H9 (cell line): Measurements from ENCODE around the gene CAMK2N2. TPM values are rescaled to one million over a fixed set of nuclear protein-coding genes. Genes with fewer than 3 reads are reported as not detected.

ENCODE experiments used
- DNase-seq: peaks from one replicate; pipeline ENCODE4 v3.0.0-alpha.2; 2017
- H2AFZ ChIP-seq: one replicate; pipeline ENCODE4 v1.6.1; 2013; ENCODE audit warnings: mild to moderate bottlenecking, low read length, control low read depth, moderate library complexity
- H2AK5ac ChIP-seq: 2 replicates; pipeline ENCODE4 v1.6.1; 2013; ENCODE audit warnings: low read length, control low read depth, mixed read lengths; ENCODE audit not compliant: insufficient read length
- H2BK120ac ChIP-seq: one replicate; pipeline ENCODE4 v1.6.1; 2013; ENCODE audit warnings: low read depth, mild to moderate bottlenecking, low read length, control low read depth, inconsistent platforms; ENCODE audit not compliant: poor library complexity, severe bottlenecking
- H2BK12ac ChIP-seq: 2 replicates; pipeline ENCODE4 v1.6.1; 2013; ENCODE audit warnings: low read length, control low read depth, mixed read lengths, low read depth; ENCODE audit not compliant: insufficient read length
- H2BK15ac ChIP-seq: 2 replicates; pipeline ENCODE4 v1.6.1; 2013; ENCODE audit warnings: low read depth, low read length, control low read depth
- H2BK20ac ChIP-seq: one replicate; pipeline ENCODE4 v1.6.1; 2013; ENCODE audit warnings: low read depth, mild to moderate bottlenecking, low read length, control low read depth, inconsistent platforms; ENCODE audit not compliant: poor library complexity, severe bottlenecking
- H2BK5ac ChIP-seq: 2 replicates; pipeline ENCODE4 v1.6.1; 2013; ENCODE audit warnings: low read length, control low read depth, mixed read lengths; ENCODE audit not compliant: insufficient read length
- H3K14ac ChIP-seq: 2 replicates; pipeline ENCODE4 v1.6.1; 2013; ENCODE audit warnings: low read length, control low read depth; ENCODE audit not compliant: insufficient read depth
- H3K18ac ChIP-seq: 2 replicates; pipeline ENCODE4 v1.6.1; 2013; ENCODE audit warnings: low read depth, mild to moderate bottlenecking, mixed read lengths, low read length, control low read depth; ENCODE audit not compliant: insufficient read length
- H3K23ac ChIP-seq: 2 replicates; pipeline ENCODE4 v1.6.1; 2013; ENCODE audit warnings: low read length, control low read depth, mixed read lengths, low read depth; ENCODE audit not compliant: insufficient read length
- H3K23me2 ChIP-seq: 2 replicates; pipeline ENCODE4 v1.6.1; 2013; ENCODE audit warnings: low read depth, mild to moderate bottlenecking, mixed read lengths, low read length, control low read depth; ENCODE audit not compliant: insufficient read length, poor library complexity, severe bottlenecking
- H3K27ac ChIP-seq: 2 replicates; pipeline ENCODE4 v1.5.1; 2013; ENCODE audit warnings: low read length, control low read depth, mixed read lengths, low read depth; ENCODE audit not compliant: insufficient read length
- H3K27me3 ChIP-seq: 2 replicates; pipeline ENCODE4 v1.6.1; 2013; ENCODE audit warnings: low read length, control low read depth, inconsistent platforms; ENCODE audit not compliant: insufficient read depth
- H3K4ac ChIP-seq: 2 replicates; pipeline ENCODE4 v1.6.1; 2013; ENCODE audit warnings: low read depth, mild to moderate bottlenecking, control low read depth, inconsistent platforms, low read length, moderate library complexity
- H3K4me1 ChIP-seq: 2 replicates; pipeline ENCODE4 v1.6.1; 2013; ENCODE audit warnings: low read length, control low read depth, inconsistent platforms; ENCODE audit not compliant: insufficient read depth
- H3K4me2 ChIP-seq: 2 replicates; pipeline ENCODE4 v1.6.1; 2013; ENCODE audit warnings: low read length, control low read depth, mixed read lengths; ENCODE audit not compliant: insufficient read length, insufficient read depth
- H3K56ac ChIP-seq: 2 replicates; pipeline ENCODE4 v1.6.1; 2013; ENCODE audit warnings: low read depth, mild to moderate bottlenecking, mixed read lengths, low read length, control low read depth; ENCODE audit not compliant: insufficient read length
- H3K79me1 ChIP-seq: 2 replicates; pipeline ENCODE4 v1.6.1; 2013; ENCODE audit warnings: low read depth, mild to moderate bottlenecking, moderate library complexity, low read length, control low read depth, inconsistent platforms; ENCODE audit not compliant: insufficient read depth, poor library complexity, severe bottlenecking
- H3K79me2 ChIP-seq: 2 replicates; pipeline ENCODE4 v1.6.1; 2013; ENCODE audit warnings: low read length, control low read depth, inconsistent platforms; ENCODE audit not compliant: insufficient read depth
- H3K9ac ChIP-seq: 2 replicates; pipeline ENCODE4 v1.6.1; 2013; ENCODE audit warnings: low read length, control low read depth, mixed read lengths; ENCODE audit not compliant: insufficient read length; ENCODE audit errors: extremely low read depth
- H3K9me3 ChIP-seq: one replicate; pipeline ENCODE4 v1.6.1; 2013; ENCODE audit warnings: low read depth, low read length, inconsistent platforms; ENCODE audit not compliant: control insufficient read depth
- H3T11ph ChIP-seq: one replicate; pipeline ENCODE4 v1.6.1; 2013; ENCODE audit warnings: mild to moderate bottlenecking, low read length, control low read depth, inconsistent platforms
- H4K20me1 ChIP-seq: one replicate; pipeline ENCODE4 v1.6.1; 2013; ENCODE audit not compliant: control insufficient read depth, insufficient read length, insufficient read depth
- H4K5ac ChIP-seq: 2 replicates; pipeline ENCODE4 v1.6.1; 2013; ENCODE audit warnings: low read depth, mild to moderate bottlenecking, mixed read lengths, low read length, control low read depth; ENCODE audit not compliant: insufficient read length
- H4K8ac ChIP-seq: replicated peaks from 2 replicates; pipeline ENCODE4 v1.6.1; 2013; ENCODE audit warnings: low read length, control low read depth, mixed read lengths, low read depth; ENCODE audit not compliant: insufficient read length
- H4K91ac ChIP-seq: 2 replicates; pipeline ENCODE4 v1.6.1; 2013; ENCODE audit warnings: low read depth, mild to moderate bottlenecking, moderate library complexity, mixed read lengths, low read length, control low read depth; ENCODE audit not compliant: insufficient read length
- H3K27ac Mint-ChIP-seq, 3 experiments: 2 replicates in 2 of 3; 3 replicates in 1 of 3; pipeline ENCODE4 v1.8.0; 2020 to 2021; ENCODE audit warnings: mixed read lengths in 3 of 3, mild to moderate bottlenecking in 1 of 3, moderate library complexity in 1 of 3
- H3K27me3 Mint-ChIP-seq: 2 replicates; pipeline ENCODE4 v1.8.0; 2021; ENCODE audit warnings: low read depth, mild to moderate bottlenecking, moderate library complexity, mixed read lengths
- H3K36me3 Mint-ChIP-seq, 3 experiments: 2 replicates in 2 of 3; 3 replicates in 1 of 3; pipeline ENCODE4 v1.8.0; 2020 to 2021; ENCODE audit warnings: low read depth in 3 of 3, mixed read lengths in 3 of 3; ENCODE audit not compliant: insufficient read depth in 1 of 3
- H3K4me1 Mint-ChIP-seq, 2 experiments: 2 replicates each; pipeline ENCODE4 v1.8.0; 2020; ENCODE audit warnings: mixed read lengths in 2 of 2
- H3K4me3 Mint-ChIP-seq, 2 experiments: 2 replicates in 1 of 2; 3 replicates in 1 of 2; pipeline ENCODE4 v1.8.0; 2020 to 2021; ENCODE audit warnings: mild to moderate bottlenecking in 2 of 2, mixed read lengths in 2 of 2, moderate library complexity in 1 of 2
- H3K9me3 Mint-ChIP-seq, 2 experiments: 2 replicates in 1 of 2; 3 replicates in 1 of 2; pipeline ENCODE4 v1.8.0; 2020; ENCODE audit warnings: mild to moderate bottlenecking in 2 of 2, mixed read lengths in 2 of 2, moderate library complexity in 1 of 2
- WGBS: extraction: QIAGEN DNeasy Blood & Tissue Kit; methylation state at CpG from one replicate; pipeline ENCODE4 v1.1.7; 2013; ENCODE audit warnings: missing lambda C conversion rate, low lambda C conversion rate, mixed read lengths; ENCODE audit not compliant: insufficient read length; ENCODE audit errors: extremely low coverage; 5-methylcytosine and 5-hydroxymethylcytosine counted together
- total RNA-seq: library from RNA; stranded (reverse); gene quantifications from 2 replicates; pipeline ENCODE4 v1.2.1, GENCODE V29; 2021
- TF ChIP-seq, protein P1 (sequence below): fragments of 200-600 bp; sonication (generic); conservative IDR thresholded peaks from 3 replicates; pipeline ENCODE4 v1.8.0; 2021; ENCODE audit warnings: antibody characterized with exemption, mild to moderate bottlenecking

The CAMK2N2 gene
- total RNA-seq, 1 experiment from 2014 or later, result 12.6 TPM

GRCh38 chr3:184300378-184300720 is 39.0 kb upstream of the CAMK2N2 start:
- Histone ChIP-seq H3K27me3 (no peaks in the 10 kb centered on the region), H2BK12ac (no peak overlapping the region), H3K4me2 (peak overlapping the region; percentile 74), H3K56ac (no peak overlapping the region), H4K5ac (no peak overlapping the region), H2AFZ (no peak overlapping the region), H4K91ac (no peak overlapping the region), H2BK15ac (no peak overlapping the region), H2AK5ac (no peak overlapping the region), H3T11ph (no peak overlapping the region), H3K23me2 (peaks cover 6% of the 10 kb centered on the region), H3K9ac (no peak overlapping the region), H2BK5ac (no peak overlapping the region), H3K79me2 (peaks cover 11% of the 10 kb centered on the region; the same call in 1 of the 2 replicates), H3K79me1 (no peaks in the 10 kb centered on the region), H3K18ac (no peak overlapping the region), H4K8ac (no peak overlapping the region), H3K4me1 (no peaks in the 10 kb centered on the region), H3K14ac (no peak overlapping the region), H3K27ac (no peak overlapping the region), H2BK20ac (no peak overlapping the region), H3K9me3 (no peaks in the 10 kb centered on the region), H4K20me1 (no peaks in the 10 kb centered on the region), H3K4ac (no peak overlapping the region), H3K23ac (no peak overlapping the region), H2BK120ac (no peak overlapping the region)
- Mint-ChIP-seq H3K27me3 (peaks cover 3% of the 10 kb centered on the region; the same call in 1 of the 2 replicates), H3K4me1 (peaks cover 9 to 11% of the 10 kb centered on the region in 2 experiments), H3K27ac (peak overlapping the region in 1 of 3 experiments; percentile 88; a peak in 1 of 7 replicates), H3K4me3 (peak overlapping the region; percentile 96 to 99), H3K36me3 (peaks cover 48 to 59% (median 55%) of the 10 kb centered on the region in 3 experiments), H3K9me3 (no peaks in the 10 kb centered on the region; a peak in 1 of 5 replicates)
- no CpG with 5 or more reads among the region's 3 CpGs for WGBS
- no peak for DNase-seq
- TF ChIP-seq, protein P1, sequence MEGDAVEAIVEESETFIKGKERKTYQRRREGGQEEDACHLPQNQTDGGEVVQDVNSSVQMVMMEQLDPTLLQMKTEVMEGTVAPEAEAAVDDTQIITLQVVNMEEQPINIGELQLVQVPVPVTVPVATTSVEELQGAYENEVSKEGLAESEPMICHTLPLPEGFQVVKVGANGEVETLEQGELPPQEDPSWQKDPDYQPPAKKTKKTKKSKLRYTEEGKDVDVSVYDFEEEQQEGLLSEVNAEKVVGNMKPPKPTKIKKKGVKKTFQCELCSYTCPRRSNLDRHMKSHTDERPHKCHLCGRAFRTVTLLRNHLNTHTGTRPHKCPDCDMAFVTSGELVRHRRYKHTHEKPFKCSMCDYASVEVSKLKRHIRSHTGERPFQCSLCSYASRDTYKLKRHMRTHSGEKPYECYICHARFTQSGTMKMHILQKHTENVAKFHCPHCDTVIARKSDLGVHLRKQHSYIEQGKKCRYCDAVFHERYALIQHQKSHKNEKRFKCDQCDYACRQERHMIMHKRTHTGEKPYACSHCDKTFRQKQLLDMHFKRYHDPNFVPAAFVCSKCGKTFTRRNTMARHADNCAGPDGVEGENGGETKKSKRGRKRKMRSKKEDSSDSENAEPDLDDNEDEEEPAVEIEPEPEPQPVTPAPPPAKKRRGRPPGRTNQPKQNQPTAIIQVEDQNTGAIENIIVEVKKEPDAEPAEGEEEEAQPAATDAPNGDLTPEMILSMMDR, result no peak
